Neural cell (in vitro differentiated cells): ENCODE measurements around the gene DLG2.

Experiments used
- CTCF ChIP-seq: fragments of 450-650 bp; IDR thresholded peaks from 2 replicates; pipeline ENCODE4 v1.5.1; 2014; ENCODE audit warnings: antibody characterized with exemption, mild to moderate bottlenecking, moderate library complexity; ENCODE audit not compliant: poor library complexity, severe bottlenecking
- EP300 ChIP-seq: fragments of 450-650 bp; conservative IDR thresholded peaks from 2 replicates; pipeline ENCODE4 v1.6.1; 2014; ENCODE audit warnings: antibody characterized with exemption, mild to moderate bottlenecking, moderate library complexity; ENCODE audit not compliant: poor library complexity, severe bottlenecking
- MXI1 ChIP-seq: fragments of 450-650 bp; conservative IDR thresholded peaks from 2 replicates; pipeline ENCODE4 v1.6.1; 2014; ENCODE audit warnings: antibody characterized with exemption, mild to moderate bottlenecking; ENCODE audit not compliant: poor library complexity, severe bottlenecking
- POLR2AphosphoS5 ChIP-seq: IDR thresholded peaks from 2 replicates; pipeline ENCODE4 v1.6.1; 2012
- TAF1 ChIP-seq: IDR thresholded peaks from 2 replicates; pipeline ENCODE4 v1.6.1; 2012; ENCODE audit warnings: low read depth

GRCh38 chr11:84014539-84014938 is 1612.6 kb downstream of the DLG2 start:
- TF ChIP-seq MXI1 (no peak), TAF1 (no peak), CTCF (no peak), POLR2AphosphoS5 (no peak), EP300 (no peak)
